K562 (cell line): Measurements from ENCODE around the gene ASCL2. TPM values are rescaled to one million over a fixed set of nuclear protein-coding genes. Genes with fewer than 3 reads are reported as not detected.
A peak's percentile ranks its signal among the peaks of the same experiment; 100 is the strongest.

Experiments
- NR4A1 ChIP-seq, 2 experiments: fragments of 250-450 bp in 1 of 2; fragments of 450-650 bp in 1 of 2; sonication (Bioruptor Pico) in 1 of 2; IDR thresholded peaks; 2 replicates each; pipeline versions ENCODE4 v1.4.0 to v1.6.1; 2016 to 2020; ENCODE audit warnings: mild to moderate bottlenecking in 2 of 2, missing compliant biosample characterization in 1 of 2, missing genetic modification characterization in 1 of 2, moderate library complexity in 1 of 2
- SAFB ChIP-seq: fragments of 200-400 bp; formaldehyde crosslinking; IDR thresholded peaks from 2 replicates; pipeline ENCODE4 v1.6.1; 2017; ENCODE audit warnings: low read depth, low read length, borderline replicate concordance
- ZNF165 ChIP-seq: fragments of 250-450 bp; sonication (Bioruptor Pico); IDR thresholded peaks from 2 replicates; pipeline ENCODE4 v1.4.0; 2020; ENCODE audit warnings: borderline replicate concordance
- polyA plus RNA-seq, 8 experiments: library from polyadenylated mRNA; depleted of rRNA in 4 of 8; stranded (reverse) in 5 of 8; unstranded in 3 of 8; fragments of >200 nt; fragmentation: Nextera tagmentation in 2 of 8; fragmentation: Illumina TruSeq in 1 of 8; extraction: Ambion mirVana in 2 of 8; extraction: Trizol in 1 of 8; gene quantifications; 2 replicates each; pipeline versions ENCODE4 v1.2.1 to v1.2.3, GENCODE V29; 2011 to 2014; ENCODE audit warnings: inconsistent platforms in 1 of 8, missing spikeins in 1 of 8
- total RNA-seq, 7 experiments: library from RNA; depleted of rRNA in 6 of 7; stranded (reverse); fragments of >200 nt in 6 of 7; fragmentation: Illumina TruSeq in 2 of 7; extraction: Trizol in 2 of 7; gene quantifications; 2 replicates each; pipeline versions ENCODE4 v1.2.1 to v1.2.3, GENCODE V29; 2011 to 2021; ENCODE audit warnings: low replicate concordance in 1 of 7
- TF ChIP-seq, protein P1 (sequence below), 3 experiments: fragments of 200-800 bp in 1 of 3; sonication (Bioruptor generic) in 1 of 3; sonication (generic) in 1 of 3; formaldehyde crosslinking in 1 of 3; IDR thresholded peaks; 2 replicates each; pipeline versions ENCODE4 v1.6.1 to v1.8.0; 2016 to 2022; ENCODE audit warnings: mild to moderate bottlenecking in 2 of 3, missing compliant biosample characterization in 2 of 3, missing genetic modification characterization in 2 of 3, missing genetic modification reagents in 1 of 3
- TF ChIP-seq, protein P2 (sequence below): sonication (generic); formaldehyde crosslinking; IDR thresholded peaks from 2 replicates; pipeline ENCODE4 v1.8.0; 2022; ENCODE audit warnings: mild to moderate bottlenecking, missing genetic modification reagents, borderline replicate concordance

Gene ASCL2
- total and polyA plus RNA-seq, 9 of the 15 experiments (the other 6 are each of a cell fraction or from before 2014, with no cell fraction given), result 0.11 to 1.4 (median 0.36) TPM; not detected in 2

DNA sequence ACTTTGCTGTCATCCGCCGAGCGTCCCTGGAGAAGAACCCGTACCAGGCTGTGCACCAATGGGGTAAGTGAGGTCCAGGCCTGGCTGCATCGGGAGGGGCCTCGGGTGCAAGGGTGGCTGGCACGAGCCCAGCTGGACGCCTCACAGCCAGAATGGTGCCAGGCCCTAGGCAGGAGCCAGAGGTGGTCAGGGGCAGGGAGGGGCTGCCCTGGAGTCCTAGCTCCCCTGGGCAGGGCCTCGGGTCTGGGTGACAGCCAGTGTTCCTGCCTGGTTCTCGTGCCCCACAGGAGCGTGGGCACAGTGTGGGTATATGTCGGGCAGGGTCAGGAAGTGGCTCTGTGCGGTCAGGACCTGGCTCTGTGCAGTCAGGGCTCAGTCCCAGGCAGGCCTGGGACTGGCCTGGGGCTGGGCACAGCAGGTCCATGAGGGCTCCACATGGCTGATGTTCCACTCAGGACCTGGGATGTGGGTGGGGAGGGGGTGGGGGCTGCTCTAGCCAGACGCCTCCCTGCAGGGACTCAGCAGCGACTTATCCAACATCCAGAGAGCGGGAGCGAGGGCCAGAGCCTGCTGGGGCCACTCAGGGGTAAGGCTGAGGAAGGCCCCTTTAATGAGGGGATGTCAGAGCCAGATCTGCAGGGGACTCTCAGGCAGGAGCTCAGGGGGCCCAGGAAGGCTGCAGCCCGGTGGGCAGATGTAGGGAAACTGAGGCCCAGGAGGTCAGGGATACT lies 32.7 kb upstream of the ASCL2 start (continued):
- TF ChIP-seq, protein P1, sequence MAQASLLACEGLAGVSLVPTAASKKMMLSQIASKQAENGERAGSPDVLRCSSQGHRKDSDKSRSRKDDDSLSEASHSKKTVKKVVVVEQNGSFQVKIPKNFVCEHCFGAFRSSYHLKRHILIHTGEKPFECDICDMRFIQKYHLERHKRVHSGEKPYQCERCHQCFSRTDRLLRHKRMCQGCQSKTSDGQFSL (CRISPR knock-in tag; IDR thresholded peaks at IDR 0.05), result 0 out of 2 replicates have a peak, but pooled peaks have one; percentile 0
- TF ChIP-seq, protein P1 (tag; IDR thresholded peaks at IDR 0.05), result no peak
- TF ChIP-seq SAFB (peak; percentile 77; the same call in 1 of the 2 replicates), ZNF165 (CRISPR knock-in tag) (no peak), NR4A1 (CRISPR knock-in tag; IDR thresholded peaks at IDR 0.05) (no peak), NR4A1 (tag; IDR thresholded peaks at IDR 0.05) (0 out of 2 replicates have a peak, but pooled peaks have one; percentile 20)
- TF ChIP-seq, protein P2, sequence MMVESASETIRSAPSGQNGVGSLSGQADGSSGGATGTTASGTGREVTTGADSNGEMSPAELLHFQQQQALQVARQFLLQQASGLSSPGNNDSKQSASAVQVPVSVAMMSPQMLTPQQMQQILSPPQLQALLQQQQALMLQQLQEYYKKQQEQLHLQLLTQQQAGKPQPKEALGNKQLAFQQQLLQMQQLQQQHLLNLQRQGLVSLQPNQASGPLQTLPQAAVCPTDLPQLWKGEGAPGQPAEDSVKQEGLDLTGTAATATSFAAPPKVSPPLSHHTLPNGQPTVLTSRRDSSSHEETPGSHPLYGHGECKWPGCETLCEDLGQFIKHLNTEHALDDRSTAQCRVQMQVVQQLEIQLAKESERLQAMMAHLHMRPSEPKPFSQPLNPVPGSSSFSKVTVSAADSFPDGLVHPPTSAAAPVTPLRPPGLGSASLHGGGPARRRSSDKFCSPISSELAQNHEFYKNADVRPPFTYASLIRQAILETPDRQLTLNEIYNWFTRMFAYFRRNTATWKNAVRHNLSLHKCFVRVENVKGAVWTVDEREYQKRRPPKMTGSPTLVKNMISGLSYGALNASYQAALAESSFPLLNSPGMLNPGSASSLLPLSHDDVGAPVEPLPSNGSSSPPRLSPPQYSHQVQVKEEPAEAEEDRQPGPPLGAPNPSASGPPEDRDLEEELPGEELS (CRISPR knock-in tag), result no peak
